NB4 (cell line): Measurements from ENCODE around the gene TNNT3.

ENCODE experiments used
- DNase-seq: peaks from one replicate; pipeline ENCODE4 v3.0.0; 2010; ENCODE audit warnings: low read depth
- H3K4me3 ChIP-seq: one replicate; pipeline ENCODE4 v1.5.1; 2011; ENCODE audit warnings: mild to moderate bottlenecking, low read depth, low read length, moderate library complexity
- CTCF ChIP-seq: IDR thresholded peaks from one replicate; pipeline ENCODE4 v1.5.1; 2012; ENCODE audit warnings: low read depth, low read length
- MAX ChIP-seq: IDR thresholded peaks from 2 replicates; pipeline ENCODE4 v1.6.1; 2011; ENCODE audit warnings: low read depth, low read length
- MYC ChIP-seq: IDR thresholded peaks from 2 replicates; pipeline ENCODE4 v1.6.1; 2011; ENCODE audit warnings: low read depth, low read length
- POLR2A ChIP-seq: IDR thresholded peaks from 2 replicates; pipeline ENCODE4 v1.6.1; 2011; ENCODE audit warnings: mild to moderate bottlenecking; ENCODE audit not compliant: insufficient read length; ENCODE audit errors: extremely low read depth

The TNNT3 gene

GRCh38 chr11:1967641-1968225 lies 48.2 kb downstream of the TNNT3 start:
- no peak for TF ChIP-seq POLR2A
- TF ChIP-seq CTCF = no peak
- no peak for TF ChIP-seq MAX
- TF ChIP-seq MYC = no peak
- no peak overlapping the region for H3K4me3 ChIP-seq
- DNase-seq = no peak

- no peak for TF ChIP-seq CTCF
- TF ChIP-seq MYC = no peak
- no peak for TF ChIP-seq MAX
- no peak for TF ChIP-seq POLR2A
- no peak for DNase-seq
- H3K4me3 ChIP-seq = no peak overlapping the region
These were observed 49.0 kb downstream of the TNNT3 start for GRCh38 chr11:1968454-1969002.

- TF ChIP-seq MAX (no peak), POLR2A (no peak), MYC (no peak), CTCF (no peak)
- H3K4me3 ChIP-seq = no peak overlapping the region
- no peak for DNase-seq
These were observed 49.5 kb downstream of the TNNT3 start for GRCh38 chr11:1969035-1969434.

- DNase-seq = no peak
- TF ChIP-seq POLR2A (no peak), MAX (no peak), MYC (no peak), CTCF (no peak)
- no peak overlapping the region for H3K4me3 ChIP-seq
These were observed 50.3 kb downstream of the TNNT3 start for GRCh38 chr11:1969776-1970175.

GRCh38 chr11:1970956-1971355 lies 51.5 kb downstream of the TNNT3 start:
- DNase-seq = no peak
- H3K4me3 ChIP-seq = no peak overlapping the region
- TF ChIP-seq CTCF (no peak), MYC (no peak)

GRCh38 chr11:1975185-1975584 lies 55.7 kb downstream of the TNNT3 start:
- H3K4me3 ChIP-seq = no peak overlapping the region
- TF ChIP-seq POLR2A = no peak
- TF ChIP-seq MYC = no peak
- TF ChIP-seq CTCF = no peak
- no peak for TF ChIP-seq MAX
- no peak for DNase-seq
